ENCODE measurements around the gene ZNF430.
A peak's percentile ranks its signal among the peaks of the same experiment; 100 is the strongest.
"Not testable (repeated sequence)": the region's sequence is repeated elsewhere in the genome, so short reads cannot be mapped to it uniquely, and the experiment has no call there.

The ZNF430 gene

DNA sequence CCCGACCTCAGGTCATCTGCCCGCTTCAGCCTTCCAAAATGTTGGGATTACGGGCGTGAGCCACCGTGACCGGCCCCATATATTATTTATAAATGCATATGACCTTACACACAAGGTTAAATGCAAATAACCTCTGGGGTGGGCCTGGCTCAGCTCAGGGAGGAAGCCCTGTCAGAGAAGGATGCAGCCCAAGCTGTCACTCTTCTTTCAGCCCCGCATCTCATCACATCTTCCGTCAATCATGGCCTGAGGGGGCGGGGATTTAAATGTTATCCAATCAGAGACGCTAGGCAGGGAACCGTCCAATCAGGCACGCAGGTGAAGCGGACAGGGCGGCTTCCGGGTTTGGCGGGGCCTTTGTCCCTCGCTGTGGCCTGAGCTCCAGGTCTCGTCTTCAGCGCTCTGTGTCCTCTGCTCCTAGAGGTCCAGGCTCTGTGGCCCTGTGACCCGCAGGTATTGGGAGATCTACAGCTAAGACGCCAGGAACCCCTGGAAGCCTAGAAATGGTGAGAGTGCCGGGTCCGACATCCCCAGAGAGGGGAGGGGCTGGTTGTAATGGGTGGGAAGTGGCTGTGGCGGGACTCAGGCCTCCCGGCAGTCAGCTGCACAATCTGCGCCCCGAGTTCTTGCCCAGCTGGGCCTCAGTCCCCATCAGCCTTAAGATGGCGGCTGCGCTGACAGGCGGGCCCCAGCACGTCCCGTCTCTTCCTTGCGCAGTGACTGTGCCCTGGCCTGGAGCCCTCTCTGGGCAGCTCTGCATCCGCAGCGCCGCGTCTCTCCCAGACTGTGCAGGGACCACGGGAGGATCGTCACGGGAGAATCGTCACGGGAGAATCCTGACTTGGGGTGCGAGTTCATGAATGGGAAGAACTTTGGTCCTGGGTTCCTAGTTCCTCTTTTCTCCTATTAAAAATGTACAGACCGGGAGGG is at the start of gene ZNF430:
ZNF430 (plus strand) TSS at position 360 of the 930 bp plus-strand sequence; CDS start at position 504, 144 bp downstream.
- DNase-seq = peak; percentile 83 to 91

DNA sequence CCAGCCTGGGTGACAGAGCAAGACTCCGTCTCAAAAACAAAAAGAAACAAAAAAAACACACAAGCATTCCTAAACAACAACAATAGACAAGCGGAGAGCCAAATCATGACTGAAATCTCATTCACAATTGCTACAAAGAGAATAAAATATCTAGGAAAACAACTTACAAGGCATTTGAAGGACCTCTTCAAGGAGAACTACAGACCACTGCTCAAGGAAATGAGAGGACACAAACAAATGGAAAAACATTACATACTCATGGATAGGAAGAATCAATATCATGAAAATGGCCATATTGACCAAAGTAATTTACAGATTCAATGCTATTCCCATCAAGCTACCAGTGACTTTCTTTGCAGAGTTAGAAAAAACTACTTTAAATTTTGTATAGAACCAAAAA is 27.7 kb upstream of the ZNF430 start:
- DNase-seq = not testable (repeated sequence)

DNA sequence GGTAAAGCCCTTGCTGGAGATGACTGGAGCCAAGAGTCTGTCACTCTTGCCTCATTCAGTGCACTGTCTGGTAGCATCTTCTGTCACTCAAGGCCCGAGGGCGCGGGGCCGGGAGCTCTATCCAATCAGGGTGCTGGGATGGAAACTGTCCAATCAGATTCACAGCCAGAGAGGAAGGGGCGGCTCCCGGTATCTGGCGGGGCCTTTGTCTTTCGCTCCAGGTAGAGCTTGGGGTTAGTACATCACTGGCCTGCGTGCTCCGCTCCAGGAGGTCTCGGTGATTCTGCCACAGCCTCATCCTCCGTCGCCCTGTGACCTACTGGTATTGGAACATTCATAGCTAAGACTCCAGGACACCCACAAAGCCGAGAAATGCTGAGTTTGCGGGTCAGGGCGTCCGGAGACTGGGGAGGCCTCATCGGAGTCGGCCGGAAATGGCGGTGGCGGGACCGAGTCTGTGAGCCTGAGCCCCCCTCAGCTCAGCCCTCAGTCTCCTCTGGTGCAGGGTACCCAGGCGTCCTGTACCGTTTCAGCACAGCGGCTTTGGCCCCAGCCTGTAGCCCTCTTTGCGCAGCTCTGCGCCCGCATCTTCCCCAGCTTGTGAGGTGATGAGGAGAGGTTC is 20.6 kb upstream of the ZNF430 start:
- peak; percentile 79 to 86 for DNase-seq

DNA sequence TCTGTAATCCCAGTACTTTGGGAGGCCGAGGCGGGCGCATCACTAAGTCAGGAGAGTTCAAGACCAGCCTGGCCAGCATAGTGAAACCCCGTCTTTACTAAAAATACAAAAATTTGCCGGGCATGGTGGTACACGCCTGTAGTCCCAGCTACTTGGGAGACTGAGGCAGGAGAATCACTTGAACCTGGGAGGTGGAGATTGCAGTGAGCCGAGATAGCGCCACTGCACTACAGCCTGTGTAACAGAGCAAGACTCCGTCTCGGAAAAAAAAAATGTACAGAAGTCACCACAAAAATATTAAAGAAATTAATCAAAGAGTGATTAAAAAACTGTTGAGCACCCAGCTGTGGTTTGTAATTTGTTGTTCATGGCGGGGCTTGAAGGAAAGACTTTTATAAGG is 781 bp downstream of the ZNF430 start:
- not testable (repeated sequence) for DNase-seq

DNA sequence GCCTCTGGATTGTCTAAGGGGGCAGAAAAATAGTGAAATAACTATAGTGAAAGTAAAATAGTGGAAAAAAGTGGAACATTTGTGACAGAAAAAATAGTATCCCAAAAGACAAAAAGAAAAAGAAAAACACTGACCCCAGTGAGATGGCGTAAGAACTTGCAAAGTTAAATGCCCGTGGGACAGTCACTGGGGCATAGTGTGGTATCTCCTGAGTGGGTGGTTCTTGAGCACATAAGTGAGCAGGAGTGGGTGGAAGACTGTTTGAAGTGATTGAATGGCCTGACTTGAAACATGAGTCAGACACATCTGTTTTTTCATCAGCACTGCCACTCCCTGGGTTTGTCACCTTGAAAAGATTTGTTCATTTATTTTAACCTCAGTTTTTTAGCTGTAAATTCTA is 2.5 kb downstream of the ZNF430 start:
- peak; percentile 17 to 58 for DNase-seq

DNA sequence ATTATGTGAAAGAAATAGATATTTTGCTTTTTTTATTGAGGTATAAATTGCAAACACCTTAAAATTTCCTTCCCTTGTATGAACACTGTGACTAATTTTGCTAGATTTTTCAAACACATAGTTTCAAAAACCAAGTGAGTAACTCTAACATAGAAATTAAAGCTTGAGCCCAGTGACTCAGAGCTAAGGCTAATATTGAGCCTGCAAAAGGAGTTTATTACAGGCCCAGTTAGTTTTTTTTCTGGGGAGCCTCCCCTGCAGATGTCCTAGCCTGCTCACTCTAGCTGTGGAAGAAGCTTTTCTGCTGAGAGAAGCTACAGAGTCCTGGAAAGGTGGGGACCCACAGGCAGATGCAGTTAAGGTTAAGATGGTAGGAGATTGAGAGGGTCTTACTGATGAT is 3.4 kb downstream of the ZNF430 start:
- no peak for DNase-seq

DNA sequence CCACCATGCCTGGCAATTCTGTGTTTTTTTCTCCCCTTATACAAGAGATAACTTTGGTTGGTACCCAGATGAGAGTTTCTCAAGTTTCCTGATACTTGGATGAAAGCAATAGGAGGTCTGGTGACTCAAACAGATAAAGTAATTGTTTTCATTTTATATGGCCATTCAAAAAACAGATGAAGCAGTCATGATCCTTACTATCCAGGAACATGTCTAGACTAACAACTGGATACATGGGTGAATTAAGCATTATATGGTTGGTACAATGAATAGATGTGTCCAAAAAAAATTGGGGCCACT is 8.5 kb downstream of the ZNF430 start:
- no peak for DNase-seq

DNA sequence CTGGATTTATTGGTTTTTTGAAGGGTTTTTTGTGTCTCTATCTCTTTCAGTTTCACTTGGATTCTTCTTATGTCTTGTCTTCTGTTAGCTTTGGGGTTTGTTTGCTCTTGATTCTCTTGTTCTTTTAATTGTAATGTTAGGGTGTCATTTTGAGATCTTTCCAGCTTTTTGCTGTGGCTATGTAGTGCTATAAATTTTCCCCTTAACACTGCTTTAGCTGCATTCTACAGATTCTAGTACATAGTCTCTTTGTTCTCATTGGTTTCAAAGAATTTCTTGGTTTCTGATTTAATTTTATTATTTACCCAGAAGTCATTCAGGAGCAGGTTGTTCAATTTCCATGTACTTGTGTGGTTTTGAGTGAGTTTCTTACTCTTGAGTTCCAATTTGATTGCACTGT is 24.6 kb downstream of the ZNF430 start:
- DNase-seq = no peak

DNA sequence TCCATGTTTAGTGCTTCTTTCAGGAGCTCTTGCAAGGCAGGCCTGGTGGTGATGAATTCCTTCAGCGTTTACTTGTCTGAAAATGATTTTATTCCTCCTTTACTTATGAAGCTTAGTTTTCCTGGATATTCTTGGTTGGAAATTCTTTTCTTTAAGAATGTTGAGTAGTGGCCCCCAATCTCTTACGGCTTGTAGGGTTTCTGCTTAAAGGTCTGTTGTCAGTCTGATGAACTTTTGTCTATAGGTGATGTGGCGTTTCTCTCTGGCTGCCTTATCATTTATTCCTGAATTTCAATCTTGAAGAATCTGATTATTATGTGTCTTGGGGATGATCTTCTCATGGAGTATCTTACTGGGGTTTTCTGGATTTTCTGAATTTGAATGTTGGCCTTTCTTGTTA is 26.0 kb downstream of the ZNF430 start:
- DNase-seq = no peak

DNA sequence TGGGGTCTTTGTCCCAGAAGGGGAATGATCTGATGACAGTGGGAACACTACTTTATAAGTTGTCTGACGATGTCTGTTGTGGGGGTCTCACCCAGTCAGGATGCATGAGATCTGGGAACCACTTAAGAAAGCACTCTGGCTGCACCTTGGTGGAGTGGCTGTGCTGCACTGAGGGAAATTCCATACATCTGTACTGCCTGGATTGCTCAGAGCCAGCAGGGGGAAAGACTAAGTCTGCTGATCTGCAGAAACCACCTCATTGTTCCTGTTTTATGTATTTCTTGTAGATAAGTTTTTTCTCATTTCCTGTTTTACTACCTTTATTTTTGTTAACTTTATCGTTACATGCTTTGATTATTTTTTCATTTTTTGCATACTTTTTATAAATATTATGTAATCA is 27.3 kb downstream of the ZNF430 start:
- no peak for DNase-seq

DNA sequence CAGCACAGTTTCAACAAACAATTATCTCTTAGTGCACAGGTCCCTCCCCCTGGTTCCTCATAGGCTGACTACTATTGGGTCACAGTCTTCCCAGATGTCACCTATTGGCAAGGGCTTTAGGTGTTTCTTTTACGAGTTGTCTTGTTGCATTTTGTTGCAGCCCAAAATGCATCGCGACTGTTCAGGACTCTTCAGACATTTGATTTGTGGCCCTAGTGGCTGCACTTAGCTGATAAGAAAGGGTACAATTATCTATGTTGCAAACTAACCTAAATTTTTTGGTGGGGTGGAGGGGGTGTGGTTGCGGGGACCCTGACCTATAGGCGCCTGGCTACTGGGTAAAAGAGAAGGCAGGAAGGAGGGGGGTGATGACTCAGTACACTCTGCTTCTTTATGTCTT is 32.4 kb downstream of the ZNF430 start:
- DNase-seq = no peak

DNA sequence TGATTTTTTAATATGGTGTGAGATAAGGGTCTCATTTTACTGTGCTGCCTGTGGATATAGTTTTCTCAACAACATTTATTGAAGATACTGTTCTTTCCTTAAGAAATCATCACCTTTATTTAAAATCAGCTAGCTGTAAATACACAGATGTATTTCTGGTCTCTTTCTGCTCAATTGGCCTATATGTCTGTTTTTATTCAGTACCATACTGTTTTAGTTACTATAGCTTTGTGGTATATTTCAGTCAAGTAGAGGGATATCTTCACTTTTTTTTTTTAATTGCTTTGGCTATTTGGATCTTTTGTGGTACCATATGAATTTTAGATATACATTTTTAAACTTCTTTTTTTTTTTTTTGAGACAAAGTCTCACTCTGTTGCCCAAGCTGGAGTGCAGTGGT is 44.9 kb downstream of the ZNF430 start:
- no peak for DNase-seq

DNA sequence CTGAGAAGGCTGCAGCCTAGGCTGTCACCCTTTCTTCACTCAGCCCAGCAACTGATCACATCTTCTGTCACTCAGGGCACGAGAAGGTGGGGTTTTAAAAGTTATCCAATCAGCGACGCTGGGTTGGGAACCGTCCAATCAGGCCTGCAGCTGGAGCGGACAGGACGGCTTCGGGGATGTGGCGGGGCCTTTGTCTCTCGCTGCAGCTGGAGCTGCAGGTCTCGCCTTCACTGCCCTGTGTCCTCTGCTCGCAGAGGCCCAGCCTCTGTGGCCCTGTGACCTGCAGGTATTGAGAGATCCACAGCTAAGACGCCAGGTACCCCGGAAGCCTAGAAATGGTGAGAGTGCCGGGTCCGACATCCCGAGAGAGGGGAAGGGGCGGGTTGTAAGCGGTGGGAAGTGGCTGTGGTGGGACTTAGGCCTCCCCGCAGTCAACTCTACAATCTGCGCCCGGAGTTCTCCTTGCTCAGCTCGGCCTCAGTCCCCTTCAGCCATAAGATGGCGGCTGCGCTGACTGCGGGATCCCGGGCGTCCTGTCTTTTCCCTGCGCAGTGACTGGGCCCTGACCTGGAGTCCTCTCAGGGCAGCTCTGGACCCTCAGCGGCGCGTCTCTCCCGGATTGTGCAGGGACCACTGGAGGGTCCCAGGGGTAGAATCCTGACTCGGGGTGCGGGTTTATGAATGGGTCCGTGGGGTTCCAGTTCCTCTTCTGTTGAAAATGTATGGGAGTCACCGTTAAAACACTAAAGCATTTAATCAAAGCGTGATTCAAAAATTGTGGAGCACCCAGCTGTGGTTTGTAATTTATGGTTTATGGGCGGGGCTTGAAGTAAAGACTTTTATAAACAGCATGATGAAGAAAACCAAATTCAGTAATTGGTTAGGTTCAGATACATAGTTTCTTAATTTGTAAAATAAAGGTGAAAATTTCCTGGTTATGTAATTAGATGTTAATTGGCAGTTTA is 61.8 kb downstream of the ZNF430 start, which contains the start of gene ZNF714:
ZNF714 (plus strand) TSS at position 193 of the 965 bp plus-strand sequence. CDS start 16,066 bp downstream, outside the sequence.
- DNase-seq = peak; percentile 71 to 81

DNA sequence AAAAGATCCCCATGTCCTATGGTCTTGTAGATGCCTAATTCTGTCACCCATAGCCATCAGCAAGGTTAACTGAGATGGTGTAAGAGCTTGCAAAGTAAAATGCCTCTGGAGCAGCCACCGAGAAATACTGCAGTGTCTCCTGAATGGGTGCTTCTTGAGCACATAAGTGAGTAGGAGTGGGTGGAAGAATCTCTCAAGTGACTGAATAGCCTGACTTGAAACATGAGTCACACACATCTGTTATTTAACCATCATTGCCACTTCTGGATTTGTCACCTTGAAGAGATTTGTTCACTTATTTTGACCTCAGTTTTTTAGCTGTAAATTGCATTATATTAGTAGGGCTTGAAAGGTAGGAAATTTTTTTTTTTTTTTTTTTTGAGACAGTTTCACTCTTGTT is 63.9 kb downstream of the ZNF430 start:
- no peak for DNase-seq

DNA sequence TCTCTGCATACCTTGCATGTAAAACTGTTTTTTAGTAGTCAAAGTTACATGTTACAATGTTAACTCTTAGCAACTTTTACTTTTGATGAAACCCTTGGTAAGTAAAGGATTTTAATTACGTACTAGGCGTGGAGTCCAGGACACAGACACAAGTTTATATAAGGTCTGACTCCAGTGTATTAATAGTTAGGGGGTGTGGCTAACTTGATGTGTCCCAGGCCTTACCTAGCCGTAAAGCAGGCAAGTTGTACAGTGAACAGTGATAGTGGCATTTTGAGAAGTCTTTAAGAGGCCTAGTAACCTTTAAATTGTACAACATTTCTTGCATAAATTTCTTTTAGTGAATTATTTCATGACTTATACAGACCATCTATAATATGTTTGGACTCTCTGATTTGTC is 67.4 kb downstream of the ZNF430 start:
- no peak for DNase-seq

DNA sequence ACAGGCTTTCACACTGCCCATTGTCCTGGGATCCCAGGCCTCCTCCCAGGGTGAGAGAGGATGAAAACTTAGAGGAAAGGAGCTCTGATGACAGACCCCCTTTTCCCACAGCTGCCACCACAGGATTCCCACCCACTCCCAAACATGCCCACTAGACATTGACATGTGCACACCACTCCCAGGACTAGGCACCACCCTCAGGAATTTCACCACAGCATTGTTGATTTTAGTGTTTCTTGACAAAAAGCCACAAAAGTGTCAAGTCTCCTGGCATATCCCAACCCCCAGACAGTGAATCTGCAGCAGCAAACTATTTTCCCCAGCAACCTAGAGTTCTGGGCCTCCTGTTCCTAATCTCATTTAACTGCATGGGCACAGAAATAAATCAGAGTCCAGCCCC is 71.7 kb downstream of the ZNF430 start:
- no peak for DNase-seq

DNA sequence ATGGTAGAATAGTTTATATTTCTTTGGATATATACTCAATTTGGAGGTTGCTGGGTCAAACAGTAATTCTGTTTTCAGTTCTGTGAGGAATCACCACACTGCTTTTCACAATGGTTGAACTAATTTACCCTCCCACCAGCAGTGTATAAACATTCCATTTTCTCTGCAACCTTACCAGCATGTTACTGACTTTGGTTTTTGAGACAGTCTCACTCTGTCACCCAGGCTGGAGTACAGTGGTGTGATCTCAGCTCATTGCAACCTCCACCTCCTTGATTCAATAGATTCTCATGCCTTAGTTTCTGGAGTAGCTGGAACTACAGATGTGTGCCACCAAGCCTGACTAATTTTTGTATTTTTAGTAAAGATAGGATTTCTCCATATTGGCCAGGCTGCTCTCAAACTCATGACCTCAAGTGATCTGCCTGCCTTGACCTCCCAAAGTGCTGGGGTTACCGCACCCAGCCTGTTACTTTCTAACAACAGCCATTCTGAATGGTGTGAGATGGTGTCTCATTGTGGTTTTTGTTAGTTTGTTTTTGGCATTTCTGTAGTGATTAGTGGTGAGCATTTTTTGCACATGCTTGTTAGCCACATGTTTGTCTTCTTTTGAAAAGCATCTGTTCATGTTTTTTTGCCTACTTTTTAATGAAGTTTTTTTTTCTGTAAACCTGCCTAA is 74.0 kb downstream of the ZNF430 start:
- DNase-seq = no peak

DNA sequence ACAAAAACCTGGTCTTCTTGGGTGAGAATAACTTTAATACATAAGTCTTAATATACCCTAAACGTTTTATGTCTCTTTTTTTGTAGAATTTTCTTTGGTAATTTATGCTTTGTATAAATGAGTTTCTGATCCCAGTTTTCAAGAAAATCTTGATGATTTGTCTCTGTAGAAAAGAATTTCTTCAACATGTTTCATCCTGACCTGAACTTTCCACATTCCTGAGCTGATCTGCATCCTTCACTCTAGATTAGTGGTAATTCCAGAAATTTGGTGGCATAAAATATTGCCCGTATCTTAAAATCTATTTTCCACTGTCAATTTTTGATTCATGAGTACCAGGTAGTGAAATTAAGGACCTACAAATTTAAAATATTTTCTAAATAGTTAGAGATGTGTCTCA is 77.8 kb downstream of the ZNF430 start:
- DNase-seq = no peak

DNA sequence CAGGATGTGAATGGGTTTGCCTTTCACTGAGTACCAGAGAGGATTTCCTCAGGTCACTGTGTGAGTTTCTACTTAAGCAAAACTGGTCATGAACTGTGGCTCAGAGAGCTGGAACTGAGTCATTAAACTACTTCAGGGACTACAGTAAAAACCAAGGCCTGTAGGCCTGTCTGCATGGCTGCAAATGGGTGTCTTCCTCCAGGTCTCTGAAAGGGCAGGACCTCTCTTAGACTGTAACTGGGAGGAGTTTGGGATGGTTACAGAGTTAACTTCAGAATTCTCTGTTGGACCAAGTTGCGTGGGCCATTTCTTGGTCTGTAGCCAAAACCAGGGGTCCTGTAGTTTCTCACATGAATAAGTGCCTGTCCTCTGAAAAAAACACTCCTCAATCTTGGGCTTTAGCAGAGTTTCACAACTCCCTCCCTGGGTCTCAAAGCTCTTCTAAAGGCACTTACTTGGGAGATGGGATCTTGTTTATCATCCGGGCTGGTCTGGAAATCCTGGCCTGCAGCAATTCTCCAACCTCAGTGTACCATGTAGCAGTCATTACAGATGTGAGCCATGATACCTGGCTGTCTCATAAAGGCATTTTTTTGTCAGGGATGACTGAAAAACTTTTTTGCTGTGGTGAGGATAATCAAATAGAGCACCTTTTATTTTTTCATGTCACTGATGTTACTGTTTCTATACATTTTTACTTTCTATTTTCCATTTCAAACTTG is 81.2 kb downstream of the ZNF430 start:
- DNase-seq = no peak

DNA sequence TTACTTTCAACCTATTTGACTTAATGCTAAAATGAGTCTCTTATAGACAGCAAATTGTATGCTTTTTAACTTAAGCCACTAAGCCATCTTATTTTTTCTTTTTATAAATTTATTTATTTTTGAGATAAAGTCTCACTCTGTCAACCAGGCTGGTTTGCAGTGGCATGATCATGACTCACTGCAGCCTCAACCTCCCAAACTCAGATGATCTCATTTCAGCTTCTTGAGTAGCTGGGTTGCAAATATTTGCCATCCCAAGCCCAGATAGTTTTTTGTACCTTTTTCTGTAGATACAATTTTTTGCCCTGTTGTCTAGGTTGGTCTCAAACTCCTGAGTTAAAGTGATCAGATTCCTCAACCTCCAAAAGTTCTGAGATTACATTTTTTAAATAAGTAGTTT is 88.7 kb downstream of the ZNF430 start:
- DNase-seq = no peak
